ENCODE results near the gene EPHA10.
"Not testable (repeated sequence)": the region's sequence is repeated elsewhere in the genome, so short reads cannot be mapped to it uniquely, and the experiment has no call there.

The EPHA10 gene

GRCh38 chr1:37716321-37716720 is 48.6 kb downstream of the EPHA10 start:
- no peak for DNase-seq (ENCODE audit: low read depth)

GRCh38 chr1:37714689-37715088 is 50.2 kb downstream of the EPHA10 start:
- no peak for DNase-seq (ENCODE audit: low read depth)

GRCh38 chr1:37714226-37714625 is 50.7 kb downstream of the EPHA10 start:
- no peak for DNase-seq (ENCODE audit: low read depth)

GRCh38 chr1:37708471-37708870 is 56.4 kb downstream of the EPHA10 start:
- no peak for DNase-seq (ENCODE audit: low read depth)

- DNase-seq (ENCODE audit: low read depth): no peak
These were observed 59.5 kb downstream of the EPHA10 start for GRCh38 chr1:37705399-37705798.

GRCh38 chr1:37704966-37705365 is 60.0 kb downstream of the EPHA10 start:
- peak; percentile 60 for DNase-seq (ENCODE audit: low read depth)

- no peak for DNase-seq (ENCODE audit: low read depth)
These were observed 61.9 kb downstream of the EPHA10 start for GRCh38 chr1:37703061-37703460.

GRCh38 chr1:37701051-37701450 is 63.9 kb downstream of the EPHA10 start:
- DNase-seq (ENCODE audit: low read depth): no peak

- no peak for DNase-seq (ENCODE audit: low read depth)
These were observed 65.8 kb downstream of the EPHA10 start for GRCh38 chr1:37699147-37699546.

GRCh38 chr1:37697737-37698136 is 67.2 kb downstream of the EPHA10 start:
- no peak for DNase-seq (ENCODE audit: low read depth)

GRCh38 chr1:37697090-37697489 is 67.8 kb downstream of the EPHA10 start:
- DNase-seq (ENCODE audit: low read depth): no peak

- no peak for DNase-seq (ENCODE audit: low read depth)
These were observed 72.1 kb downstream of the EPHA10 start for GRCh38 chr1:37692834-37693175.

GRCh38 chr1:37692078-37692833 is 72.7 kb downstream of the EPHA10 start, which contains the start of gene CDCA8:
Gene CDCA8 (plus strand): TSS chr1:37692516. CDS start chr1:37692691, 175 bp downstream.
- DNase-seq (ENCODE audit: low read depth): peak; percentile 97

- DNase-seq (ENCODE audit: low read depth): peak; percentile 46
These were observed 73.3 kb downstream of the EPHA10 start for GRCh38 chr1:37691497-37692077.

GRCh38 chr1:37688926-37689325 is 76.0 kb downstream of the EPHA10 start:
- no peak for DNase-seq (ENCODE audit: low read depth)

- not testable (repeated sequence) for DNase-seq (ENCODE audit: low read depth)
These were observed 77.2 kb downstream of the EPHA10 start for GRCh38 chr1:37687764-37688163.

- DNase-seq (ENCODE audit: low read depth): no peak
These were observed 79.2 kb downstream of the EPHA10 start for GRCh38 chr1:37685722-37686121.

- DNase-seq (ENCODE audit: low read depth): not testable (repeated sequence)
These were observed 80.7 kb downstream of the EPHA10 start for GRCh38 chr1:37684182-37684581.

GRCh38 chr1:37682334-37682987 is 82.5 kb downstream of the EPHA10 start:
- peak; percentile 73 for DNase-seq (ENCODE audit: low read depth)

GRCh38 chr1:37680933-37681332 is 84.0 kb downstream of the EPHA10 start:
- DNase-seq (ENCODE audit: low read depth): no peak

GRCh38 chr1:37677808-37678207 is 87.1 kb downstream of the EPHA10 start:
- no peak for DNase-seq (ENCODE audit: low read depth)

- no peak for DNase-seq (ENCODE audit: low read depth)
These were observed 87.8 kb downstream of the EPHA10 start for GRCh38 chr1:37677143-37677439.

All from fibroblast of gingiva (primary cell).